ENCODE data around the gene NRN1. TPM values are rescaled to one million over a fixed set of nuclear protein-coding genes. Genes with fewer than 3 reads are reported as not detected.

Gene NRN1
- total RNA-seq, 4 donors from 2014 or later: 7.2 to 35.9 (median 18.7) TPM

GRCh38 chr6:5958921-5959320 lies 47.8 kb downstream of the NRN1 start:
- no peak for TF ChIP-seq CTCF (IDR thresholded peaks at IDR 0.05)
- ATAC-seq (ENCODE audit: low FRiP score) (no peak), DNase-seq (ENCODE audit: low spot score) (no peak)

GRCh38 chr6:5956939-5957338 lies 49.8 kb downstream of the NRN1 start:
- TF ChIP-seq CTCF (IDR thresholded peaks at IDR 0.05): no peak
- ATAC-seq (ENCODE audit: low FRiP score): no peak
- DNase-seq (ENCODE audit: low spot score): no peak

- DNase-seq (ENCODE audit: low spot score): no peak
- ATAC-seq (ENCODE audit: low FRiP score): no peak
These were observed 56.4 kb downstream of the NRN1 start for GRCh38 chr6:5950361-5950785.

More at GRCh38 chr6:5950361-5950785, 56.4 kb downstream of the NRN1 start:
- TF ChIP-seq CTCF (IDR thresholded peaks at IDR 0.05): no peak

Measured in omental fat pad (tissue), 4 donors.